HL-60 (cell line): ENCODE measurements around the gene CRYBG3.

ENCODE experiments used
- DNase-seq, 2 experiments: peaks; one replicate each; pipeline ENCODE4 v3.0.0-alpha.2; 2010 to 2020; ENCODE audit warnings: low read depth in 1 of 2, low spot score in 1 of 2
- H3K27ac ChIP-seq: fragments of 250-450 bp; sonication (Bioruptor Pico); replicated peaks from 2 replicates; pipeline ENCODE4 v1.5.1; 2020; ENCODE audit warnings: mild to moderate bottlenecking, moderate library complexity
- H3K27me3 ChIP-seq: fragments of 250-450 bp; sonication (Bioruptor Pico); 2 replicates; pipeline ENCODE4 v1.5.1; 2021; ENCODE audit warnings: mild to moderate bottlenecking, moderate library complexity; ENCODE audit not compliant: insufficient read depth, poor library complexity, severe bottlenecking
- H3K4me3 ChIP-seq: replicated peaks from 2 replicates; pipeline ENCODE4 v1.5.1; 2011; ENCODE audit warnings: mild to moderate bottlenecking, control low read depth, low read length; ENCODE audit not compliant: insufficient read depth
- GABPA ChIP-seq: IDR thresholded peaks from 2 replicates; pipeline ENCODE4 v1.6.1; 2012; ENCODE audit warnings: low read depth
- POLR2AphosphoS5 ChIP-seq: IDR thresholded peaks from 2 replicates; pipeline ENCODE4 v1.6.1; 2012; ENCODE audit warnings: low read depth
- SPI1 ChIP-seq: IDR thresholded peaks from 2 replicates; pipeline ENCODE4 v1.6.1; 2012; ENCODE audit warnings: low read depth, mild to moderate bottlenecking, borderline replicate concordance
- TF ChIP-seq, protein P1 (sequence below): IDR thresholded peaks from 2 replicates; pipeline ENCODE4 v1.6.1; 2012; ENCODE audit warnings: low read depth; ENCODE audit not compliant: insufficient replicate concordance
- TF ChIP-seq, protein P2 (sequence below): IDR thresholded peaks from one replicate; pipeline ENCODE4 v1.5.1; 2011; ENCODE audit warnings: low read length, control low read depth, inconsistent platforms; ENCODE audit not compliant: insufficient read depth

CRYBG3 gene

DNA sequence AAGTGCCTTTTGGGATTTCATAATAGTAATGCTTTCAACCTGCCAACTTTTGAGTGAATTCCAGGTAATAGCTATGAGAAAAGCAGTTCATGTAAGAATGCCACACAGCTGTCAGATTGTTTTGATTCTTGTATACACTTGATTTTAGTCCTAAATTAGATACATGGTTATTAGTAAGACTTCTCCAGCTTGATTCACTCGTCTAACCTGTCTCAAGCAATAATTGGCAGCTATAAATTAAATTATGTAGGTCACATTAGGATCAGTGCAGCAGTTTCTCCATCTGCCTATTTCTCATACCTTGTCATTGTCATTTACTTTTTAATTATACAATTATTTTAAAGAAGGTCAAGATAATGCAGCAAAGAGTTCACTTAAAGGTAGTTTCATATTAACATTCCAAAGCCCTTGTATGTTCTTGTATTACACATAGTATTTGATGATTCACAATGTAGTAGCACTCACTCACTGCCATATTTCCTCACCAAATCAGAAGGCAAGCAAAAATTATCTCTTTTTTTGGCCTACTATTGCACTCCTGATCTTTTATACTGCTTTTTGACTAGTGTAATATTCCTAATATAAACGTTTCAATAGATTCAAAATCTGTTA, 10.9 kb upstream of the CRYBG3 start:
- no peak for DNase-seq

DNA sequence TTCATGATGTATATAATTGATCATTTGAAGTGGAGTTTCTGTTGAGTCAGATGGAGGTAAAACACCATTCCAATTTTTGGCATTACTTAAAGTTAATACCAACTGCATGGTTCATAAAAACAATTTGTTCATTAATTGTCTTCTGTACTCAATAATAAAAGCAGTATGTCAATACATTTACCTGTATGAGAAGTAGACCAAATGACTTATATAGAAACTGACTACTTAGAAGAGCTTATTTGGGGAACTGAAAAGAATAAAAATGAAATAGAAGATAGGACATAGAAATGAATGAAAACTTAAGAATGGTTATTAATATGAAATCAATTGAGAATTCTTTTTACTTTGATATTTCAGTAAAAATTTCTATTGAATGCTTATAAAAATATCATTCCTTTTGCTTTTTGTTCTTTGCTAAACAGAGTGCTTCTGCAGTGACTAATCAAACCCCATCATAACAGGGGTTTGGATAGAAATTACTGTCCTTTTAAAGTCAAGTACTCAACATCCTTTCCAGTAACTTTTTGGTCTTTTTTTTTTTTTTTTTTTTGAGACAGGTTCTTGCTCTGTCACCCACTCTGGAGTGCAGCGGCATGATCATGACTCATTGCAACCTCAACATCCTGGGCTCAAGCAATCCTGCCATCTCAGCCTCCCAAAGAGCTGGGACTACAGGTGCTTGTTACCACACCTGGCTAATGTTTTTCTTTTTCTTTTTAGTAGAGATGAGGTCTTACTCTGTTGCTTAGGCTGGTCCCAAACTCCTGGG, 6.5 kb upstream of the CRYBG3 start:
- Histone ChIP-seq H3K27ac (no peak overlapping the region), H3K27me3 (no peaks in the 10 kb centered on the region), H3K4me3 (no peak overlapping the region)
- no peak for DNase-seq
- TF ChIP-seq, protein P1, sequence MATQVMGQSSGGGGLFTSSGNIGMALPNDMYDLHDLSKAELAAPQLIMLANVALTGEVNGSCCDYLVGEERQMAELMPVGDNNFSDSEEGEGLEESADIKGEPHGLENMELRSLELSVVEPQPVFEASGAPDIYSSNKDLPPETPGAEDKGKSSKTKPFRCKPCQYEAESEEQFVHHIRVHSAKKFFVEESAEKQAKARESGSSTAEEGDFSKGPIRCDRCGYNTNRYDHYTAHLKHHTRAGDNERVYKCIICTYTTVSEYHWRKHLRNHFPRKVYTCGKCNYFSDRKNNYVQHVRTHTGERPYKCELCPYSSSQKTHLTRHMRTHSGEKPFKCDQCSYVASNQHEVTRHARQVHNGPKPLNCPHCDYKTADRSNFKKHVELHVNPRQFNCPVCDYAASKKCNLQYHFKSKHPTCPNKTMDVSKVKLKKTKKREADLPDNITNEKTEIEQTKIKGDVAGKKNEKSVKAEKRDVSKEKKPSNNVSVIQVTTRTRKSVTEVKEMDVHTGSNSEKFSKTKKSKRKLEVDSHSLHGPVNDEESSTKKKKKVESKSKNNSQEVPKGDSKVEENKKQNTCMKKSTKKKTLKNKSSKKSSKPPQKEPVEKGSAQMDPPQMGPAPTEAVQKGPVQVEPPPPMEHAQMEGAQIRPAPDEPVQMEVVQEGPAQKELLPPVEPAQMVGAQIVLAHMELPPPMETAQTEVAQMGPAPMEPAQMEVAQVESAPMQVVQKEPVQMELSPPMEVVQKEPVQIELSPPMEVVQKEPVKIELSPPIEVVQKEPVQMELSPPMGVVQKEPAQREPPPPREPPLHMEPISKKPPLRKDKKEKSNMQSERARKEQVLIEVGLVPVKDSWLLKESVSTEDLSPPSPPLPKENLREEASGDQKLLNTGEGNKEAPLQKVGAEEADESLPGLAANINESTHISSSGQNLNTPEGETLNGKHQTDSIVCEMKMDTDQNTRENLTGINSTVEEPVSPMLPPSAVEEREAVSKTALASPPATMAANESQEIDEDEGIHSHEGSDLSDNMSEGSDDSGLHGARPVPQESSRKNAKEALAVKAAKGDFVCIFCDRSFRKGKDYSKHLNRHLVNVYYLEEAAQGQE, result no peak
- TF ChIP-seq, protein P2, sequence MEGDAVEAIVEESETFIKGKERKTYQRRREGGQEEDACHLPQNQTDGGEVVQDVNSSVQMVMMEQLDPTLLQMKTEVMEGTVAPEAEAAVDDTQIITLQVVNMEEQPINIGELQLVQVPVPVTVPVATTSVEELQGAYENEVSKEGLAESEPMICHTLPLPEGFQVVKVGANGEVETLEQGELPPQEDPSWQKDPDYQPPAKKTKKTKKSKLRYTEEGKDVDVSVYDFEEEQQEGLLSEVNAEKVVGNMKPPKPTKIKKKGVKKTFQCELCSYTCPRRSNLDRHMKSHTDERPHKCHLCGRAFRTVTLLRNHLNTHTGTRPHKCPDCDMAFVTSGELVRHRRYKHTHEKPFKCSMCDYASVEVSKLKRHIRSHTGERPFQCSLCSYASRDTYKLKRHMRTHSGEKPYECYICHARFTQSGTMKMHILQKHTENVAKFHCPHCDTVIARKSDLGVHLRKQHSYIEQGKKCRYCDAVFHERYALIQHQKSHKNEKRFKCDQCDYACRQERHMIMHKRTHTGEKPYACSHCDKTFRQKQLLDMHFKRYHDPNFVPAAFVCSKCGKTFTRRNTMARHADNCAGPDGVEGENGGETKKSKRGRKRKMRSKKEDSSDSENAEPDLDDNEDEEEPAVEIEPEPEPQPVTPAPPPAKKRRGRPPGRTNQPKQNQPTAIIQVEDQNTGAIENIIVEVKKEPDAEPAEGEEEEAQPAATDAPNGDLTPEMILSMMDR, result no peak
- TF ChIP-seq GABPA, result no peak
- no peak for TF ChIP-seq POLR2AphosphoS5

More for the DNA sequence above, 10.9 kb upstream of the CRYBG3 start:
- Histone ChIP-seq H3K4me3 (no peak overlapping the region), H3K27ac (no peak overlapping the region), H3K27me3 (no peaks in the 10 kb centered on the region)
- TF ChIP-seq SPI1 (no peak), GABPA (no peak), POLR2AphosphoS5 (no peak)
- TF ChIP-seq, protein P2, result no peak
- TF ChIP-seq, protein P1, result no peak

GRCh38 chr3:97816811-97817210, 5.0 kb upstream of the CRYBG3 start:
- Histone ChIP-seq H3K4me3 (no peak overlapping the region), H3K27ac (no peak overlapping the region), H3K27me3 (no peaks in the 10 kb centered on the region)
- TF ChIP-seq SPI1 (no peak), GABPA (no peak), POLR2AphosphoS5 (no peak)
- TF ChIP-seq, protein P2, result no peak
- TF ChIP-seq, protein P1, result no peak
- DNase-seq, result no peak
